ENCODE results near the gene RBM20.

GRCh38 chr10:110843031-110843430 lies 198.9 kb downstream of the RBM20 start:
- TF ChIP-seq ZFP30 (CRISPR knock-in tag; IDR thresholded peaks at IDR 0.05): no peak
- TF ChIP-seq TOX (CRISPR knock-in tag; IDR thresholded peaks at IDR 0.05; ENCODE audit: borderline replicate concordance): no peak
- TF ChIP-seq CREB5 (CRISPR knock-in tag; IDR thresholded peaks at IDR 0.05; ENCODE audit: low read depth): no peak
- no peak for TF ChIP-seq PATZ1 (CRISPR knock-in tag; IDR thresholded peaks at IDR 0.05; ENCODE audit: borderline replicate concordance)
- TF ChIP-seq ARNTL (CRISPR knock-in tag; IDR thresholded peaks at IDR 0.05; ENCODE audit: borderline replicate concordance, low read depth): no peak
- TF ChIP-seq TSHZ2 (CRISPR knock-in tag; IDR thresholded peaks at IDR 0.05): no peak
- TF ChIP-seq ZNF8 (CRISPR knock-in tag; IDR thresholded peaks at IDR 0.05): no peak
- no peak for TF ChIP-seq ZNF565 (CRISPR knock-in tag; conservative IDR thresholded peaks at IDR 0.05; ENCODE audit: low read depth)
- no peak for TF ChIP-seq OSR1 (CRISPR knock-in tag; IDR thresholded peaks at IDR 0.05)
- no peak for TF ChIP-seq POU6F1 (CRISPR knock-in tag; IDR thresholded peaks at IDR 0.05; ENCODE audit: borderline replicate concordance, low read depth)

All from SK-N-SH treated with all-trans-retinoic acid at 6 μM for 48 hours (cell line).